MM.1S (cell line): ENCODE results near the gene ANO2.

ENCODE experiments used
- DNase-seq: peaks from one replicate; pipeline ENCODE4 v3.0.0-alpha.2; 2015
- H2AFZ ChIP-seq: fragments of 300-600 bp; sonication (generic); 2 replicates; pipeline ENCODE4 v1.6.0; 2016; ENCODE audit warnings: antibody characterized with exemption, low read length
- H3F3A ChIP-seq: fragments of 300-600 bp; sonication (generic); 2 replicates; pipeline ENCODE4 v1.6.1; 2016; ENCODE audit warnings: mild to moderate bottlenecking, antibody characterized with exemption, low read length, moderate library complexity, mixed read lengths; ENCODE audit not compliant: insufficient read depth
- H3K27ac ChIP-seq: fragments of 300-600 bp; sonication (generic); 2 replicates; pipeline ENCODE4 v1.5.1; 2016; ENCODE audit warnings: mild to moderate bottlenecking, low read length
- H3K27me3 ChIP-seq: fragments of 300-600 bp; sonication (generic); replicated peaks from 2 replicates; pipeline ENCODE4 v1.6.0; 2016; ENCODE audit warnings: low read length; ENCODE audit not compliant: insufficient read depth
- H3K36me3 ChIP-seq: fragments of 300-600 bp; sonication (generic); replicated peaks from 2 replicates; pipeline ENCODE4 v1.6.1; 2016; ENCODE audit warnings: mild to moderate bottlenecking, low read length, mixed read lengths; ENCODE audit not compliant: insufficient read depth
- H3K4me1 ChIP-seq: fragments of 300-600 bp; sonication (generic); 2 replicates; pipeline ENCODE4 v1.6.1; 2016; ENCODE audit warnings: low read length, mixed read lengths
- H3K4me2 ChIP-seq: fragments of 300-600 bp; sonication (generic); 2 replicates; pipeline ENCODE4 v1.6.0; 2016; ENCODE audit warnings: low read depth, low read length
- H3K4me3 ChIP-seq: fragments of 300-600 bp; sonication (generic); 2 replicates; pipeline ENCODE4 v1.5.1; 2016; ENCODE audit warnings: low read length, mixed read lengths
- H3K79me2 ChIP-seq: fragments of 300-600 bp; sonication (generic); 2 replicates; pipeline ENCODE4 v1.6.1; 2016; ENCODE audit warnings: mixed run types, low read length, mixed read lengths
- H3K9ac ChIP-seq: fragments of 300-600 bp; sonication (generic); 2 replicates; pipeline ENCODE4 v1.6.1; 2016; ENCODE audit warnings: low read length, mixed read lengths
- H3K9me2 ChIP-seq: fragments of 300-600 bp; sonication (generic); replicated peaks from 2 replicates; pipeline ENCODE4 v1.6.1; 2016; ENCODE audit warnings: mild to moderate bottlenecking, low read length, mixed read lengths; ENCODE audit not compliant: insufficient read depth
- H3K9me3 ChIP-seq: fragments of 300-600 bp; sonication (generic); replicated peaks from 2 replicates; pipeline ENCODE4 v1.6.1; 2016; ENCODE audit warnings: mild to moderate bottlenecking, low read length, mixed read lengths; ENCODE audit not compliant: insufficient read depth
- H4K20me1 ChIP-seq: fragments of 300-600 bp; sonication (generic); 2 replicates; pipeline ENCODE4 v1.6.1; 2016; ENCODE audit warnings: mild to moderate bottlenecking, low read length, moderate library complexity, mixed read lengths; ENCODE audit not compliant: insufficient read depth
- CTCF ChIP-seq: fragments of 300-600 bp; sonication (generic); IDR thresholded peaks from 2 replicates; pipeline ENCODE4 v1.5.1; 2016; ENCODE audit warnings: antibody characterized with exemption, low read length, mixed read lengths
- EZH2 ChIP-seq: fragments of 300-600 bp; sonication (generic); optimal IDR thresholded peaks from 2 replicates; pipeline ENCODE3; 2017; ENCODE audit warnings: low read depth, mild to moderate bottlenecking, antibody characterized with exemption, low read length, mixed read lengths
- EZH2phosphoT487 ChIP-seq: fragments of 300-600 bp; sonication (generic); IDR thresholded peaks from 2 replicates; pipeline ENCODE4 v1.6.1; 2018; ENCODE audit warnings: antibody characterized with exemption, low read length

Gene ANO2

GRCh38 chr12:5865397-5865796, 79.7 kb downstream of the ANO2 start:
- H3K4me3 ChIP-seq, result no peak overlapping the region
- H3K27ac ChIP-seq, result no peak overlapping the region
- no peak overlapping the region for H3K4me2 ChIP-seq
- no peak overlapping the region for H3K9ac ChIP-seq
- no peaks in the 10 kb centered on the region for H3K79me2 ChIP-seq
- TF ChIP-seq CTCF, result no peak
- TF ChIP-seq EZH2, result no peak
- no peak for TF ChIP-seq EZH2phosphoT487
- no peak overlapping the region for H2AFZ ChIP-seq
- no peaks in the 10 kb centered on the region for H3K36me3 ChIP-seq
- DNase-seq, result no peak
- H3F3A ChIP-seq, result no peaks in the 10 kb centered on the region
- no peaks in the 10 kb centered on the region for H3K4me1 ChIP-seq
- H4K20me1 ChIP-seq, result no peaks in the 10 kb centered on the region
- no peaks in the 10 kb centered on the region for H3K27me3 ChIP-seq
- H3K9me3 ChIP-seq, result no peaks in the 10 kb centered on the region
- H3K9me2 ChIP-seq, result no peaks in the 10 kb centered on the region

GRCh38 chr12:5864972-5865371, 80.1 kb downstream of the ANO2 start:
- no peak for TF ChIP-seq EZH2
- TF ChIP-seq CTCF, result no peak
- no peak for TF ChIP-seq EZH2phosphoT487
- Histone ChIP-seq H3K9ac (no peak overlapping the region), H3K79me2 (no peaks in the 10 kb centered on the region), H3K9me3 (no peaks in the 10 kb centered on the region), H3K4me3 (no peak overlapping the region), H3K4me1 (no peaks in the 10 kb centered on the region), H3K9me2 (no peaks in the 10 kb centered on the region), H4K20me1 (no peaks in the 10 kb centered on the region), H2AFZ (no peak overlapping the region), H3K4me2 (no peak overlapping the region), H3K36me3 (no peaks in the 10 kb centered on the region), H3K27ac (no peak overlapping the region), H3K27me3 (no peaks in the 10 kb centered on the region), H3F3A (no peaks in the 10 kb centered on the region)
- DNase-seq, result no peak

- no peak overlapping the region for H3K9ac ChIP-seq
- H4K20me1 ChIP-seq, result no peaks in the 10 kb centered on the region
- H3K9me3 ChIP-seq, result no peaks in the 10 kb centered on the region
- no peaks in the 10 kb centered on the region for H3K4me1 ChIP-seq
- no peaks in the 10 kb centered on the region for H3K36me3 ChIP-seq
- no peaks in the 10 kb centered on the region for H3F3A ChIP-seq
- H3K9me2 ChIP-seq, result no peaks in the 10 kb centered on the region
- no peak for TF ChIP-seq CTCF
- no peak for TF ChIP-seq EZH2
- no peak for TF ChIP-seq EZH2phosphoT487
- no peak for DNase-seq
- no peaks in the 10 kb centered on the region for H3K27me3 ChIP-seq
- H3K79me2 ChIP-seq, result no peaks in the 10 kb centered on the region
- H3K4me3 ChIP-seq, result no peak overlapping the region
- no peak overlapping the region for H2AFZ ChIP-seq
- H3K4me2 ChIP-seq, result no peak overlapping the region
- H3K27ac ChIP-seq, result no peak overlapping the region
Observed at GRCh38 chr12:5864301-5864700, 80.8 kb downstream of the ANO2 start.
